Gastrocnemius medialis (tissue), 4 donors: ENCODE data around the gene SRGAP1.

Experiments used
- POLR2A ChIP-seq, 2 donors: fragments of 450-650 bp; IDR thresholded peaks; one replicate each; pipeline ENCODE4 v1.6.1; 2017; ENCODE audit warnings: antibody characterized with exemption in 2 of 2, mild to moderate bottlenecking in 2 of 2, moderate library complexity in 2 of 2
- TF ChIP-seq, protein P1 (sequence below), 5 experiments: fragments of 450-650 bp in 3 of 5; fragments of 200-600 bp in 2 of 5; sonication (generic) in 2 of 5; IDR thresholded peaks in 4 of 5; conservative IDR thresholded peaks in 1 of 5; 1 replicate in 4 of 5; 2 replicates in 1 of 5; pipeline ENCODE4 v1.5.1; 2016 to 2019; ENCODE audit warnings: antibody characterized with exemption in 5 of 5, mild to moderate bottlenecking in 3 of 5, moderate library complexity in 3 of 5

DNA sequence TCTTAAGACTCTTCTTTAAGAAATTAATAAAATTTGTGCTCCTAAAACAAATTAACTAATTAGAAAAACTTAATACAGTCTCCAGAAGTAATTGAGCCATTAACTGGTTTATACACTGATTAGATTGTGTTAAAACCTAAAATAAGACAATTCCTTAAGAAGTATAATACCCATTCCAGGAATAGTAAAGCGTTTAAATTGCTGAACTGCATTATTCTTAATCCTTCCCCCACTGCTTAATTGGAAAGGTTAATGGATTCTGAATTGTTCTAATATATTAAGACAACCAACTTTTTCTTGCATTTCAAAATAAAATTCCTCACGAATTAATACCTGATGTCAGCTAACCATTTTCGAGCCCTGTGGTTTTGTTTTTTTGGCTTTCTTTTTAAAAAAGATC lies 249.2 kb downstream of the SRGAP1 start:
- TF ChIP-seq, protein P1, sequence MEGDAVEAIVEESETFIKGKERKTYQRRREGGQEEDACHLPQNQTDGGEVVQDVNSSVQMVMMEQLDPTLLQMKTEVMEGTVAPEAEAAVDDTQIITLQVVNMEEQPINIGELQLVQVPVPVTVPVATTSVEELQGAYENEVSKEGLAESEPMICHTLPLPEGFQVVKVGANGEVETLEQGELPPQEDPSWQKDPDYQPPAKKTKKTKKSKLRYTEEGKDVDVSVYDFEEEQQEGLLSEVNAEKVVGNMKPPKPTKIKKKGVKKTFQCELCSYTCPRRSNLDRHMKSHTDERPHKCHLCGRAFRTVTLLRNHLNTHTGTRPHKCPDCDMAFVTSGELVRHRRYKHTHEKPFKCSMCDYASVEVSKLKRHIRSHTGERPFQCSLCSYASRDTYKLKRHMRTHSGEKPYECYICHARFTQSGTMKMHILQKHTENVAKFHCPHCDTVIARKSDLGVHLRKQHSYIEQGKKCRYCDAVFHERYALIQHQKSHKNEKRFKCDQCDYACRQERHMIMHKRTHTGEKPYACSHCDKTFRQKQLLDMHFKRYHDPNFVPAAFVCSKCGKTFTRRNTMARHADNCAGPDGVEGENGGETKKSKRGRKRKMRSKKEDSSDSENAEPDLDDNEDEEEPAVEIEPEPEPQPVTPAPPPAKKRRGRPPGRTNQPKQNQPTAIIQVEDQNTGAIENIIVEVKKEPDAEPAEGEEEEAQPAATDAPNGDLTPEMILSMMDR (IDR thresholded peaks at IDR 0.05 in 4 of 5, conservative IDR thresholded peaks at IDR 0.05 in 1 of 5): no peak
- TF ChIP-seq POLR2A (IDR thresholded peaks at IDR 0.05): no peak
